NCI-H460 (cell line): ENCODE results near the gene TEKT5. TPM values are rescaled to one million over a fixed set of nuclear protein-coding genes. Genes with fewer than 3 reads are reported as not detected.
"Not testable (repeated sequence)": the region's sequence is repeated elsewhere in the genome, so short reads cannot be mapped to it uniquely, and the experiment has no call there.

Experiments used
- DNase-seq: peaks from one replicate; pipeline ENCODE4 v3.0.0-alpha.2; 2016; ENCODE audit warnings: low read depth; ENCODE audit errors: extremely low read depth
- total RNA-seq: library from RNA; depleted of rRNA; stranded (reverse); fragments of >200 nt; shearing (Covaris generic); gene quantifications from 2 replicates; pipeline ENCODE4 v1.2.3, GENCODE V29; 2014

TEKT5 gene
- total RNA-seq, 1 experiment from 2014 or later, result not detected

DNA sequence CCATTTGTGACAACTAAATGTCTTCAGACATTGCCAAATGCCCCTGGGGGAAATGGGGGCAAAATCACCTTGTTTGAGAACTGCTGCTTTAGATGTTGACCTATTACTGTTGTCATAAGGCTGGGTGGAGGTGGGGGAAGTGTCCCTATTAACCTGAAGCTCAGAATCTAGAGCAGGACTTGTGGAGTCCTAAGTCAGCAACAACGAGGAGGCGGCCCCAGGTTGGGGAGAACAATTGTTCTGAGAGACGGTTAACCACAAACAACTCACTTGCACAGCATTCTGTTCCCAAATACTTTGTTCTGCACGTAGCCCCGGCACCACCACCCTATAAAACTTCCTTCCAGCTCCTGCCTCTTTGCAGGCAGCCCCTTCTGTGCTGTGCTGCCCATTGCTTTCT lies 32.5 kb downstream of the TEKT5 start:
- no peak for DNase-seq

DNA sequence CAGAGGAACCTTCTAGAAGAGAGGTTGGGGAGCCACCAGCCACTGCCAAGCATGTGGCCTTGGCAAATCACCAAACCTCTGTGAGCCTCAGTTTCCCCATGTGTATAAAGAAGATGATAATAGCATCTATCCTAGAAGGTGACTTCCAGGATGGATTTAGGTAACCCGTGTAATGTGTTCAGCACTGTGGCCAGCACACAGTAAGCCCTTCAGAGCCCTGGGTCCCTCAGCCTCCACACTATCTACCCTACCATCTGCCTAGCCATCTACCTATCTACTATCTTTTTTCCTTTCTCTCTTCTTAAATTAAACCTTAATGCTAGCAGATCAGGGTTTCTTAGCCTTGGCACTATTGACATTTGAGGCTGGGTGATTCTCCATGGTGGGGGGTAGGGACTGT lies 33.0 kb downstream of the TEKT5 start:
- no peak for DNase-seq

DNA sequence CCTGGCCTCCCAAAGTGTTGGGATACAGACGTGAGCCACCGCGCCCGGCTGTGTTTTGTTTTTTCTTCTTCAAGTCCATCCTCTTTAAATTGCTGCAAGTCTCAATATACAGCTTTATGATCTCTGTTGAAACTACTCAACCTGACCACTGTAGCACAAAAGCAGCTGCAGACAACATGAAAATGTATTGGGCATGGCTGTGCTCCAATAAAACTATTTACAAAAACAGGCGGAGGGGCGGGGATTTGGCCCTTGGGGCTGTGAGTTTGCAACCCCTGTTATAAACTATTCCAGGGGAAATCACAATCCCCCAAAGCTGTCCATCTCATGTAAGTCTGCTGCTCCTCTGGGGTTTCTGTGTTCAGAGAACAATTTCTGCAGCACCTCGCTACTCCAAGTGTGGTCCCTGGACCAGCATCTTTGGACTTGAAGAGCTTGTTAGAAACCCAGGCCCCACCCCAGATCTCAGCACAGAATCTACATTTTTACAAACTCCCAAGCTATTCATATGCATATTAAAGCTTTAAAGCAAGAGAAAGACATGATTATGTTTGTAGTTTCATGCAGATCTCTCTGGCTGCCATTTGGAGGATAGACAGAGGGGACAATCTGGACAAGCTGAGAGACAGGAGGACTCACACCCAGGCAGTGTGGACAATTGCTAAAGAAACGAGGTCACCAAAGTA lies 33.6 kb downstream of the TEKT5 start:
- no peak for DNase-seq

DNA sequence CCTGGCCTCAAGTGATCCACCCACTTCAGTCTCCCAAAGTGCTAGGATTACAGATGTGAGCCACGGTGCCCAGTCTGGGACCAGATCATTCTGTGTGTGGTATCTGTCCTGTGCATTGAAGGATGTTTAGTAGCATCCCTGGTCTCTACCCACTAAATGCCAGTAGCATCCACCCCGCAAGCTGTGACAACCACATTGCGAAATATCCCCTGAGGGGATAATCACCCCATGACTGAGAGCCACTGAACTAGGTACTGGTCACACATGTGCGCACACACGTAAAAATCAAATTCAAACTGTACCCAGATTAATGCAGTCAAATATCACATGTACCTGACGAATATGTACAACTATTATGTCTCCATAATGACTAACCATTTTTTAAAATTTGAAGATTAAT lies 35.8 kb downstream of the TEKT5 start:
- no peak for DNase-seq

DNA sequence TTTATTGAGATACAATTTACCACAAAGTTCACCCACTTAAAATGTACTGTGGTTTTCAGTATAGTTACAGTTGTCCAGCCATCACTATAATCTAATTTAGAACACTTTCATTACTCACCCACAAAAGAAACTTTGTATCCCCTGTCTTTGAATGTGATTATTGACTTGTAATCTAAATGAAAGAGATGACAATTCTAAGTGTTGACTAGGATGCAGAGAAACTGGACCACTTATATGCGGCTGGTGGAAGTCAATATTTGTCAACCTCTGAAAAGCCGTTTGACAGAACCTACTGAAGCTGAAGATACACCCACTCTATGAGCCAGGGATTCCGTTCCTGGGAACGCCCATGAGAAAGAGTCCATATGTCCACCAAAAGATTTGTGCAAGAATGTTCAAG lies 36.8 kb downstream of the TEKT5 start:
- no peak for DNase-seq

DNA sequence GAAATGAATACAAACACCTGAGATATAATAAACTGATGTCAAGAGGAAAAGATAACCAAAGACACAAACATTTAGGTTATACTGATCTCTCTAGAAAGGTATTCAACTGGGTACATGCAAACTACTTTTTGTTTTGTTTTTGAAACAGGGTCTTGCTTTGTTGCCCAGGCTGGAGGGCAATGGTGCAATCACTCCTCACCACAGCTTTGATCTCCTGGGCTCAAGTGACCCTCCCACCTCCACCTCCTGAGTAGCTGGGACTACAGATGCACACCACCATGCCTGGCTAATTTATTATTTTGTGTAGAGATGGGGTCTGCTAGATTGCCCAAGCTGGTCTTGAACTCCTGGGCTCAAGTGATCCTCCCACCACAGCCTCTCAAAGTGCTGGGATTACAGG lies 38.1 kb downstream of the TEKT5 start:
- DNase-seq, result no peak

DNA sequence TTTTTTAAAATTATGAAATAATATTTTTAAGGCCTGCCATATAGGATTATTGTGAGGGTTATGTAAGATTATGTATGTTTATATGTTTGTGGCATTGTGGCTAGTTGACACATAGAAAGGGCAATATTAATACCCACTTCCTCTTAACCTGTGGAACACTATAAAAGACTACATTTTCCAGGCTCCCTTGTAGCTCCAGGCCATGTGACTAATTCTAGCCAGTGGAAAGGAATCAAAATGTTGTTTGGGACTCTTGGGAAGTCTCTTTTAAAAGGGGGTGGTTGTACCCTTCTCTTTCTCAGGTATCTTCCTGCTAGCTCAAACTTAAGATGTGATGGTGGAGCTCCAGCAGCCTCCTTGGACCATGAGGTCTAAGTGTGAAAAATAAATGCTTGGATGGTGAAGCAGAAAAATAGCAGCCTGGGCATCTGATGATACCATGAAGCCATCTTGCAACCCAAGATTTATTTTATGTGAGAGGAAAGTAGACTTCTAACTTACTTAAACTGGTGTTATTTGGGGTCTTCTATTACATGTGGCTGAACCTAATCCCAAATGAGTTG lies 39.2 kb downstream of the TEKT5 start:
- DNase-seq, result no peak

DNA sequence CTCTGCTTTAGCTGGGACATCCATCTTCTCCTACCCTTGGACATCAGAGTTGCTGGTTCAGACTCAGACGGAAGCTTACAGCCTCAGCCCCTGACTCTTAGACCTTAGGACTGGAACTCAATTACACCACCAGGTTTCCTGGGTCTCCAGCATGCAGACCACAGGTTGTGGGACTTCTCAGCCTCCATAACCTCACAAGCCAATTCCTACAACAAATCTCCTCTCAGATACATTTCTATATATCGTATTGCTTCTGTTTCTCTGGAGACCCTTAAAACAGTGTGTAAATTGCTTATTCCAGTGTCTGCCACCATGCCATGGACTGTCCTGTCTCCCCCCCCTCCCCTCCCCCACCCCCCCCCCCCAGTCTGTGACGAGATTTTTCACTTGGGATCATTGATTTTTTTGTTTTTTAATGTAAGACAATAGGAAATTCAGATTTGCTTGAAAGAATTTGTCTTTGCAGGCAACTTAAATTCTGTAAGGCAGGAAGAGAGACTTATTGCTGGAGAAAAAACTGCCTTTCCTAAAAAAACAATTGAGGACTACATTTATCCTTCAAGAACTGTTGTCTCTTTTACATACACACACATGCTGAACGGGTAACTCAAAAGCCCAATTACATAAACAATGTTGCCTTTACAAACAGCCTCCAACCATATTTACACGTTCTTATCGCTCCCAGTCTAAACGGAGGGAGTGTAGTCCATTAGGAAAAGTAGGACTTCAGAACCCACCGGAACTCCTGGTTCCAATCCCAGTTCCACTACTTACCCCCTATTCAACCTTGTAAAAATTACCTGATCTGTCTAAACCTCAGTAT lies 39.9 kb downstream of the TEKT5 start:
- DNase-seq, result no peak

DNA sequence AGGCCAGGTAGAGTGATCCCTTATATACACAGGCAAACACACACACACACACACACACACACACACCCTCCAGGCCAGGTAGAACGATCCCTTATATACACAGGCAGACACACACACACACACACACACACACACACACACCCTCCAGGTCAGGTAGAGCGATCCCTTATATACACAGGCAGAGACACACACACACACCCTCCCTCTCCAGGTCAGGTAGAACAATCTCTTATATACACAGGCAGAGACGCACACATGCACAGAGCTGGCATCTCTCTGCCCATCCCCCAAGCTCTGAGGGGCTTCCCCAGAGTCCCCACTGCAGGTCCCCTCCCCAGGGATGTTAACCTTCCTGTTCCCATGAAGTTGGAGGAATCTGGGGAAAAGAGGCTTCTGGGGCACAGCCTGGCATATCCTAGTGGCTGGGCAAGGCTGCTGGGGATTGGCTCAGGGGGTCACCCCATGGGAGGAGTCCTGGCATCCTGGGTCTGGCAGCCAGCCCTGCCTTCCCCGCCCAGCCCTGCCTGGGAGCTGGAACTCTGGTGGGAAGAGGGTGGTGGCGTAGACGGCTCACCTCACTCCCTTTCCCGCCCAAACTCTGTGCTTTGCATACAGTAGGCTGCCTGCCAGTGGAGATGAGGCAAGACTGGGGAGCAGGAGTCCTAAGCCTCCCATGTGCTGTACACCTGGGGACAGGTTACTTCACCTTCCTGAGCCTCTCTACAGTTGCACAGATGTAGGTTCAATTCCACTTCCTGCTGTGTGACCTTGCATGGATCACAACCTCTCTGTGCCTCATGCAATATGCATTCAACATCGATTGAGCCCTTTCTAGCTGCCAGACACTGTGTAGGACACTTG lies 41.8 kb downstream of the TEKT5 start:
- DNase-seq, result peak; percentile 24

DNA sequence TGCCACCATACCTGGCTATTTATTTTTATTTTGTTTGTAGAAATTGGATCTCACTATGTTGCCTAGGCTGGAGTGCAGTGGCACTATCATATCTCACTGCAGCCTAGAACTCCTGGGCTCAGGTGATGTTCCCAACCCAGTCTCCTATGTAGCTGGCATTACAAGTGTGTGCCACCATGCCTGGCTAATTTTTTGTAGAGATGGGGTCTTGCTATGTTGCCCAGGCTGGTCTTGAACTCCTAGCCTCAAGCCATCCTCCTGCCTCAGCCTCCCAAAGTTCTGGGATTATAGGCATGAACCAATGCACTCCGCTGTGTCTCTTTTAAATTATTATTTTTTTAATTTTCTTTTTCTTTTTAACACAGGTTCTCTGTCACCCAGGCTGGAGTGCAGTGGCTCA lies 45.6 kb downstream of the TEKT5 start:
- DNase-seq, result not testable (repeated sequence)

DNA sequence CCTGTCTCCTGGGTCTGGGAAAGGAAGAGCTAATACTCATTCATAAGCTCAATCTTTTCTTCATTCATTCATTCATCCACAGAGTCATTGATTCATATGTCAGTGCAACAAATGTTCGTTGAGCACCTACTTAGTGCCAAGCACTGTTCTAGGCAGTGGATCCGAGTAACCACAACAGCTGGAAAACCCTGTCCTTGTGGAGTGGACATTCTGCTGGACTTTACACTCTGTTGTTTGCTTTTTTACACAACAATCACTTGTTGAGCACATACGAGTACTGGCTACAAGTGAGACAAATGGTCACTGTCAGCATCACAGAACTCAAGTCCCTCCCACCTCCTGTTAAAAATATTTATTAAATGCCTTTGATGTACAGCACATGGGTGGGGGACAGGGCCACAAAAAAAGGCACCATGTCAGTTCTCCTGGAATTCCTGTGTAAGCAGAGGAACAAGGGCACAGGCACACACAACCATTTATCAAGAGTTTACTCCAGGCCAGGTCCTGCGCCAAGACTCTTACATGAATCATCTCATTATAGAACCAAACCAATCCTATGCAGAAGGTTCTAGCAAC lies 46.9 kb downstream of the TEKT5 start:
- no peak for DNase-seq

DNA sequence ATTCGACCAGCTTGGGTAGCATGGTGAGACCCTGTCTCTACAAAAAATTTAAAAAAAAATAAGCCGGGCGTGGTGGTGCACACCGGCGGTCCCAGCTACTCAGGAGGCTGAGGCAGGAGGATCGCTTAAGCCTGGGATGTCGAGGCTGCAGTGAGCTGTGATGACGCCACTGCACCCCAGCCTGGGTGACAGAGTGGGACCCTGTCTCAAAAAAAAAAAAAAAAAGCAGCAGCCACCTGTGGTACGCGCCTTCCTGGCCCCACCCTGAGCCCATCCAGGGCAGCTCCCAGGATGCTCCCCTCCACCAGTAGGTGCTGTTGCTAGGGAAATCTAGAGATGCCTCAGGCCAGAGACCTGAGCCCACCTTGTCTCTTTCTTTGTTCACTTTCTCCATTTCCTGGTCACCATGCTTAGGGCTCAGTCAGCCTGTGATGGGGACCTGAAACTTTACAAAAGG lies 47.4 kb downstream of the TEKT5 start:
- no peak for DNase-seq

DNA sequence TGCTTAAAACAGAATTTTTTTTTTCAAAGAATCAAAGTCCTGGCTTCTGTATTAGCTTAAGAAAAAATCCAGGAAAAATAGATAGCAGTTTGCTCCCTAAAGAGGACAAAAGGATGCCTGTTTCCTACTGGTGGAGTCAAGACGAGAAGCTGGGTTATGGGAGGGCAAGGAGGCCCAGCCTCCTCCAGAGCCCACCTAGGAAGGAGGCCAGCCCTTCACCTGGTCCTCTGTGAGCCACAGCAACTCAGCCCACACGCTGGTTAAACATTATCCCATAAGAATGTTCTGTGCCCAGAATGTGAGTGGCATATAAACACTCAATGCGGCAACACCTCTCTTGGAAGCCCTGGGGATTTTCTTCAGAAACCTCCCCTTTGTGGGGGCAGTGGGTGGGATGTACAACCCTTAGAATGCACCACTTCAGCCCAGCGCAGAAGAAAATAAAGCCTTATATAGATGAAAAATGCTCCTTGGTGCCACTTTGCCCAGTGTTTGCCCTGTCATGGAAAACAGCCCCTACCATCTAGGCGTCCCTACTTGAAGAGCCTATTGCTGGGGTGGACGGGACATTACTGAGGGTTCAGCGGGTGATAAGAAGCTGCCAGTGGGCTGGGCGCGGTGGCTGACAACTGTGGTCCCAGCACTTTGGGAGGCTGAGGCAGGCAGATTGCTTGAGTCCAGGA lies 48.0 kb downstream of the TEKT5 start:
- no peak for DNase-seq

DNA sequence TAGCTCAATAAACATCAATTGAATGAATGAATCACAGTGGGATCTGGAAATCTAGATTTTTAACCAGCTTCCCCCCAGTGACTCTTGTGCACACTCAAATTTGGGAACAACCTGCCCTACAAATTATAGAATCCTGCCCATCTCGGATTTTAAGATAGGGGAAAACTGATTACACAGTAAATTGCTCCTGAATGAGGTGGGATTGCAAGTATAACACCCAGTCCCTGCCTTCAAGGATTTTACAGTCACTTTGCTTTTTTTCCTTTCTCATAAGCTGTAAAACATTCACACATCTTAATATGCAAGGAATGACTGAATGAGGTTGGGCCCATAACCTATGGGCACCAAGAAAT lies 48.5 kb downstream of the TEKT5 start:
- DNase-seq, result no peak

DNA sequence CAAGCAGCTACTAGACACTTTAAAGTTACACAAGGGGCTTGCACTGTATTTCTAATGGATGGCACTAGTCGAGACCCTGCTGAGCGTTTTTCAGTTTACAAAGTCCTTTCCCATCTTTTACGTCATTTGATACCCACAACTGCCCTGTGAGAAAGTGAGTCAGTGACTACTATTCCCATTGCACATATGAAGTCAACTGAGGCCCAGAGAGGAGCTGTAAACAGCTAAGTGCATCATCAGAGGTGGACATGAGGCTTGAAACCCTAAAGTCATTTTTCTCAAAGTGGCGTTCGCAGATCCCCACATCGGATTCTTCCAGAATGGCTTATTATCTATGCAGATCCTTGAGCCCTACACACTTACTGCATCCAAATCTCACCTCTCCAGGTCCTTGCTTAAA lies 50.6 kb downstream of the TEKT5 start:
- no peak for DNase-seq

DNA sequence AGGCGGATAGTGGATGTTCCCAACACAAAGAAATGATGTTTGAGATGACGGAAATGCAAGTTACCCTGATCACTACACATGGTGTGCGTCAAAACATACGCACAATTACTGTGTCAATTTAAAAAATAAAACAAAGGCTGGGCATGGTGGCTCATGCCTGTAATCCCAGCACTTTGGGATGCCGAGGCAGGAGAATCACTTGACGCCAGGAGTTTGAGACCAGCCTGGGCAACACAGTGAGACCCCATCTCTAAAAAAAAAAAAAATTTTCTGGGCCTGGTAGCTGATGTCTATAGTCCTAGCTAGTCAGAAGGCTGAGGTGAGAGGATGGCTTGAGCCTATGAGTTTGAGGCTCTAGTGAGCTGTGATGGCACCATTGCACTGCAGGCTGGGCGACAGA lies 51.8 kb downstream of the TEKT5 start:
- no peak for DNase-seq

DNA sequence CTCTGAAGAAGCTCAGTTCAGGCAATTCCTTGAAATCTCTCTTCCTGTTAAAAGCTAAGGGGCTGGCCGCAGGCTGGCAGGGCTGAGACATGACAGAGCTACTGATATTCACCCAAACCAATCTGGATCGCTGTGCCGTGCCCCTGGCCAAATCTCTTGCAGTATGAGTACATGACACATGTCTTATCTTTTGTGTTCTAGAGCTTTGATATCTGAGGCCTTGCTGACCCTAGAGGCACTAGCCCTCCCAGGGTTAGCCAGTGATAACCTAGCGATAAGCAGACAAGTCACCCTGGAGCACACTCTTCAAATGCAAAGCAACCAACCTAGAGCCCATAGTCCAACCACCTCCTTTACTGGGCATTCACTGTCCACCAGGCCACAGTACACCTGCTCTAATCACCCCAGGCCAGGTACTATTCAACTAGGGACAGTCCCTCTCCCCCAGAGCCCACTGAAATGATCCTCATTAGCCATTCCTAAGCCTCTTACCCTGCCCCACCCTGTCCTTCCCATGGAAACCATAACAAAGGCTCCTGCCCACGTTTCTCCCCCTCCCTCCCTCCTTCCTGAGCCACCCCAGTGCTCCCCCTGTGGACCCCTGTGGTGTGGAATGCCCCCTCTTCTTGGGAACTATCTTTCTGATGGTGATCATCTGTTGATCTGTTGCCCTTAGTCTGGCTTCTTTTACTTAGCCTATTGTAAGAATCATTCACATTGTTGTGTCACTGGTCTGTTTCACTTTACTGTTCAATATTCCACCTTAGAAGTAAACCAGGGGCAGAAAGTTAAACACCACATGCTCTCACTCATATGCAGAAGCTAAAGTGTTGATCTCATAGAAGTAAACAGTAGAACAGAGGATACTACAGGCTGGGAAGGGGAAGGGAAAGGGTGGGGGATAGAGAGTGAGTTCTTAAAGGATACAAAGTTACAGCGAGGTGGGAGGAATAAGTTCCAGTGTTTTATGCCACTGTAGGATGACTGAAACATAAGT lies 52.5 kb downstream of the TEKT5 start:
- no peak for DNase-seq

DNA sequence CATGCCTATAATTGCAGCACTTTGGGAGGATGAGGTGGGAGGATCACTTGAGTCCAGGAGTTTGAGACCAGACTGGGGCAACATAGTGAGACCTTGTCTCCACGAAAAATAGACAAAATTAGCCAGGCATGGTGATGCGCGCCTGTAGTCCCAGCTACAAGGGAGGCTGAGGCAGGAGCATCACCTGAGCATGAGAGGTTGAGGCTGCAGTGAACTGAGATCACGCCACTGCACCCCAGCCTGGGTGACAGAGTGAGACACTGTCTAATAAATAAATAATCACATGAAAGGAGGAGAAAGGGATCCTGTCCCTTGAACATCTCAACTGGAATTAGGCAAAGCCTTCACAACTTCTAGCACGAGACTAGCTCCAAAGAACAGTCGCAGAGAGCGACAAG lies 53.2 kb downstream of the TEKT5 start:
- no peak for DNase-seq

DNA sequence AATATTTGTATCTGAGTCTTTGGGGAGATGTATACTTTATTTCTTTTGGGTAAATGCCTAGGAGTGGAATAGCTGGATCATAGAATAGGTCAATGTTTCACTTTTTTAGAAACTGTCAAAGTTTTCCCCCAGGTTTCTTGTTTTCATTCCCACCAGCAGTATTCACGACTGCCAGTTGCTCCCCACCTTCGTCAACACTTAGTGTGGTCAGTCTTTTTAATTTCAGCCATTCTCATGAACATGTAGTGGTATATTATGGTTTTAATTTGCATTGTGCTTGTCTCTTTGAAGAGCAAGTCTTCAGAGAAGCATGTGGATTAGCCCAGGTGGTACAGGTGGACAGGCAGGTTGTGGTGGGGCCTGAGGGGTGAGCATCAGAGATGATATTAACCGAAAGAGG lies 53.8 kb downstream of the TEKT5 start:
- DNase-seq, result no peak
